Epithelial cell of esophagus (primary cell): Measurements from ENCODE around the gene ZNF595.
A peak's percentile ranks its signal among the peaks of the same experiment; 100 is the strongest.

Source experiments
- DNase-seq: peaks from one replicate; pipeline ENCODE4 v3.0.0; 2010; ENCODE audit warnings: low read depth
- H3K4me3 ChIP-seq: 2 replicates; pipeline ENCODE4 v1.5.1; 2011; ENCODE audit warnings: mild to moderate bottlenecking, low read length, control low read depth
- CTCF ChIP-seq: IDR thresholded peaks from 2 replicates; pipeline ENCODE4 v1.5.1; 2011; ENCODE audit warnings: low read depth, mild to moderate bottlenecking, low read length, control low read depth, inconsistent platforms; ENCODE audit not compliant: insufficient read depth; ENCODE audit errors: missing control alignments

Gene ZNF595

DNA sequence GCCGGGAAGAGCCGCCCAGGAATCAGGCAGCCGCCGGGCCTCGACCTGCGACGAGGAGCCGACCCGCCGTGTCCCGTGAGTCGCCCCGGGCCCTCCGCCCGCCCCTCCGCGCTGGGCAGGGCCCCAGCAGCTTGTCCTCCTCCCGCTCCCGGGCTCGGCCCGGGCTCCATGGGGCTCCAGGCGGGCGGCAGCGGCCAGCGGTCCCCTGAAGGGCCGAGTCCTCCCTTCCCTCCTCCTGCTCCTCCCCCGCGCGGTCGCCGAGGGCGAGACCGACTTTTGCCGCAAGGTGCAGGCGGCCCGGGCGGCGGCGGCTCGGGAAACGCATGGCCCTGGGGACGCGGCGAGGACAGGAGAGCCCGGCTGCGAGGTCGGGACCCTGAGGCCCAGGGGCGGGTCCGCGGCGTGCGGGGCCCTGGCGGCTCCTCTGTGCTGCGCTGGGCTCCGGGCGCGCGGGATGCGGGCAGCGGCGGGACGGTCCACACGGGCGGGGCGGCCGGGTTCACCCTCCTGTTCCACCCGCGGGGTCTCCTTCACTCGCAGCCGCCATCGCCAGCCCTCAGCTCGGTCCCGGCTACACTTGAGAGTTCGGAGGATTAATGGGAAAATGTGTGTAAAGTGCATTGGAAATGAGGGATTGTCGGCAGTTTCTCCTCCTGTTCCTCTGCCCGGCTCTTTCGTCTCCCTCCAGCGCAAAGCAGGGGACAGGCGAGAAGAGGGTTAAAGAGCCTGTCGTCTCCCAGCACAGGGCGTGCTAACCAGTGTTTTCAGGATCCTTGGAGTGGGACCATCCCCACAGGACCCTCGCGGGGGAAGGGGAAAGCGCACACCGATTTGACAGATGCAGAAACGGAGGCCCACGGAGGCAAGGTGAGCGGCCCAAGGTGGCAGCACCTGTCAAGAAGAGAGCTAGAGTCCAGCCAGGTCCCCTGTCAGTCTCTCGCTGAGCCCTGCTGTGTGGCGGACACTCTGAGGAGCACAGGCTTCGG lies 54.6 kb downstream of the ZNF595 start:
- DNase-seq, result no peak
- no peak for TF ChIP-seq CTCF
- peak overlapping the region; percentile 11 for H3K4me3 ChIP-seq

DNA sequence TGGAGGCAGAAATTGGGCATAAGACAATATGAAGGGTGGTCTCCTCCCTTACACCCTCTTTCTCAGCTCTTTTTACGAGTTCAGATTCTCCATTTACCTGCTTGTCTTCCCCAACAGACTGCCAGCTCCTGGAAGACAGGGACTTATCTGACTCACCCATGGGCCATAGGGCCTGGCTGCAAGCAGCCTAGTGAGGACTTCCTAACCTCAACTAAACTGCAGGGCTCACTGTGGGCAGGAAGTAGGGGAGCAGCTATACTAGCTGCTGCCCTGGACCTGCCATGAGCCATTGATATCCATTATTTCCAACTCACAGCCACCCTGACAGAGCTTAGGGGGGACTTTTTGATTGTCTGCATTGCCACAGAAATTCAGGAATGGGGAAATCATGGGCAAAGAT lies 59.6 kb downstream of the ZNF595 start:
- DNase-seq, result no peak
- H3K4me3 ChIP-seq, result no peak overlapping the region
- TF ChIP-seq CTCF, result no peak

DNA sequence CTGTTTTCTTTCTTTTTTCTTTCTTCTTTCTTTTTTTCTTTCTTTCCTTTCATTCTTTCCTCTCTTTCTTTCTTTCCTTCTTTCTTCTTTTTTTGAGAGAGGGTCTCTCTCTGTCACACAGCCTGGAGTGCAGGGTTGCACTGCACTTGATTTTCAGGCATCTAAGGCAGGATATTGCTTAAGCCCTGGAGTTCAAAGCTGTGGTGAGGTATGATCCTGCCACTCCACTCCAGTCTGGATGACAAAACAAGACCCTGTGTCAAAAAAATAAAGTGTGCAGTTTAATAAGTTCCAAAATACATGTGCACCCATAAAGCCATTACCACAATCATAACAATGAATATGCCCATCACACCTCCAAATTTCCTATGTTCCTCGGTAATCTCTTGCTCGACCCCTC lies 60.6 kb downstream of the ZNF595 start:
- no peak for DNase-seq
- no peak for TF ChIP-seq CTCF
- no peak overlapping the region for H3K4me3 ChIP-seq

- DNase-seq, result peak; percentile 59
- no peak overlapping the region for H3K4me3 ChIP-seq
- no peak for TF ChIP-seq CTCF
These were observed 61.0 kb downstream of the ZNF595 start for GRCh38 chr4:114149-114548.

DNA sequence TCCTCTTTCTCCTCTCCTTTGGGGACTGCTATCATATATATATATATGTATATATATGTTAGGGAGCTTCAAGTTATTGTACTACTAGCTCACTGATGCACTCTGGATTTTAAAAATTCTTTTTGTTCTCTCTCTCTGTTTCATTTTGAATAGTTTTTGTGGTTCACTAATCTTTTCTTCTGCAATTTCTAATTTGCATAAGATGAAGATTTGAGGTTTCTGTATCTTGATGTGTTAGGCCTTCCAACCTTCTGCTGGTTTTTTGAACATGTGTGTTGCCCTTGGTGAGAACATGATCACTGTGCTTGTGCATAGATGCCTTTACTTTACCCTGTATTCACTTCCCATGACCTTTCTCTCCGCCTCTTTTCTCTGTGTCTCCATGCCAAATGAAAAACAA lies 63.4 kb downstream of the ZNF595 start:
- no peak for DNase-seq
- no peak overlapping the region for H3K4me3 ChIP-seq
- TF ChIP-seq CTCF, result no peak

- no peak for TF ChIP-seq CTCF
- DNase-seq, result no peak
- H3K4me3 ChIP-seq, result no peak overlapping the region
These were observed 67.5 kb downstream of the ZNF595 start for GRCh38 chr4:120616-121015.
